ENCODE measurements around the gene IPO13.

IPO13 gene

GRCh38 chr1:43995984-43996732 is 49.4 kb downstream of the IPO13 start:
- Mint-ChIP-seq H3K4me1 (peaks cover 23% of the 10 kb centered on the region), H3K27ac (peak overlapping the region in 1 of 2 donors; percentile 7), H3K27me3 (no peaks in the 10 kb centered on the region), H3K4me3 (no peak overlapping the region), H3K9me3 (no peaks in the 10 kb centered on the region)
- DNase-seq (no peak), ATAC-seq (no peak)

- H3K4me1 Mint-ChIP-seq, result peaks cover 17% of the 10 kb centered on the region
- no peaks in the 10 kb centered on the region for H3K9me3 Mint-ChIP-seq
- DNase-seq (no peak), ATAC-seq (no peak)
- H3K27ac Mint-ChIP-seq, result no peak overlapping the region
- no peak overlapping the region for H3K4me3 Mint-ChIP-seq
- H3K27me3 Mint-ChIP-seq, result no peaks in the 10 kb centered on the region
Observed at GRCh38 chr1:43996733-43997115, 50.0 kb downstream of the IPO13 start.

GRCh38 chr1:43997295-43997999 is 50.7 kb downstream of the IPO13 start:
- DNase-seq (no peak), ATAC-seq (no peak)
- Mint-ChIP-seq H3K27ac (no peak overlapping the region), H3K4me1 (peaks cover 10% of the 10 kb centered on the region), H3K27me3 (no peaks in the 10 kb centered on the region), H3K4me3 (no peak overlapping the region), H3K9me3 (no peaks in the 10 kb centered on the region)

GRCh38 chr1:43998000-43998378 is 51.2 kb downstream of the IPO13 start:
- no peak overlapping the region for H3K27ac Mint-ChIP-seq
- DNase-seq (no peak), ATAC-seq (no peak)
- H3K4me1 Mint-ChIP-seq, result peaks cover 7% of the 10 kb centered on the region
- H3K9me3 Mint-ChIP-seq, result no peaks in the 10 kb centered on the region
- no peaks in the 10 kb centered on the region for H3K27me3 Mint-ChIP-seq
- H3K4me3 Mint-ChIP-seq, result no peak overlapping the region

- no peak for ATAC-seq
- H3K27ac Mint-ChIP-seq, result peak overlapping the region in 1 of 2 donors; percentile 27
- peaks cover 5% of the 10 kb centered on the region for H3K4me1 Mint-ChIP-seq
- H3K27me3 Mint-ChIP-seq, result no peaks in the 10 kb centered on the region
- no peaks in the 10 kb centered on the region for H3K9me3 Mint-ChIP-seq
- DNase-seq, result no peak
- no peak overlapping the region for H3K4me3 Mint-ChIP-seq
Observed at GRCh38 chr1:43999455-43999854, 52.7 kb downstream of the IPO13 start.

GRCh38 chr1:44000122-44000665 is 53.4 kb downstream of the IPO13 start:
- DNase-seq (no peak), ATAC-seq (no peak)
- Mint-ChIP-seq H3K27me3 (no peaks in the 10 kb centered on the region), H3K4me1 (no peaks in the 10 kb centered on the region), H3K27ac (peak overlapping the region in 1 of 2 donors; percentile 76), H3K9me3 (no peaks in the 10 kb centered on the region), H3K4me3 (no peak overlapping the region)

GRCh38 chr1:44002165-44002564 is 55.4 kb downstream of the IPO13 start:
- H3K9me3 Mint-ChIP-seq, result no peaks in the 10 kb centered on the region
- no peaks in the 10 kb centered on the region for H3K27me3 Mint-ChIP-seq
- H3K4me3 Mint-ChIP-seq, result no peak overlapping the region
- DNase-seq (no peak), ATAC-seq (no peak)
- H3K4me1 Mint-ChIP-seq, result peaks cover 4% of the 10 kb centered on the region
- H3K27ac Mint-ChIP-seq, result no peak overlapping the region

GRCh38 chr1:44002606-44003157 is 55.9 kb downstream of the IPO13 start:
- Mint-ChIP-seq H3K27me3 (no peaks in the 10 kb centered on the region), H3K4me3 (no peak overlapping the region), H3K27ac (no peak overlapping the region), H3K9me3 (no peaks in the 10 kb centered on the region), H3K4me1 (peaks cover 6% of the 10 kb centered on the region)
- DNase-seq (no peak), ATAC-seq (no peak)

- ATAC-seq (no peak), DNase-seq (no peak)
- H3K27ac Mint-ChIP-seq, result no peak overlapping the region
- H3K4me3 Mint-ChIP-seq, result no peak overlapping the region
- H3K27me3 Mint-ChIP-seq, result no peaks in the 10 kb centered on the region
- no peaks in the 10 kb centered on the region for H3K9me3 Mint-ChIP-seq
- H3K4me1 Mint-ChIP-seq, result peaks cover 17% of the 10 kb centered on the region
Observed at GRCh38 chr1:44008259-44008658, 61.5 kb downstream of the IPO13 start.

- ATAC-seq (no peak), DNase-seq (no peak)
- no peaks in the 10 kb centered on the region for H3K9me3 Mint-ChIP-seq
- H3K4me1 Mint-ChIP-seq, result peaks cover 31% of the 10 kb centered on the region
- no peak overlapping the region for H3K4me3 Mint-ChIP-seq
- H3K27me3 Mint-ChIP-seq, result no peaks in the 10 kb centered on the region
- H3K27ac Mint-ChIP-seq, result peak overlapping the region in 1 of 2 donors; percentile 73
Observed at GRCh38 chr1:44010935-44011471, 64.3 kb downstream of the IPO13 start.

GRCh38 chr1:44012404-44012803 is 65.7 kb downstream of the IPO13 start:
- no peak for DNase-seq
- Mint-ChIP-seq H3K9me3 (no peaks in the 10 kb centered on the region), H3K27ac (no peak overlapping the region), H3K27me3 (no peaks in the 10 kb centered on the region), H3K4me1 (peaks cover 25% of the 10 kb centered on the region), H3K4me3 (no peak overlapping the region)
- ATAC-seq, result no peak

- no peak for DNase-seq
- peak; percentile 21 for ATAC-seq
- Mint-ChIP-seq H3K4me3 (no peak overlapping the region), H3K27me3 (no peaks in the 10 kb centered on the region), H3K4me1 (peaks cover 25% of the 10 kb centered on the region), H3K27ac (no peak overlapping the region), H3K9me3 (no peaks in the 10 kb centered on the region)
Observed at GRCh38 chr1:44012941-44013609, 66.3 kb downstream of the IPO13 start.

GRCh38 chr1:44013949-44014348 is 67.2 kb downstream of the IPO13 start:
- Mint-ChIP-seq H3K9me3 (no peaks in the 10 kb centered on the region), H3K27ac (no peak overlapping the region)

GRCh38 chr1:44014365-44015104 is 67.8 kb downstream of the IPO13 start:
- no peaks in the 10 kb centered on the region for H3K27me3 Mint-ChIP-seq
- no peak overlapping the region for H3K4me3 Mint-ChIP-seq
- ATAC-seq (no peak), DNase-seq (no peak)
- H3K27ac Mint-ChIP-seq, result peak overlapping the region in 1 of 2 donors; percentile 43
- H3K9me3 Mint-ChIP-seq, result no peaks in the 10 kb centered on the region
- H3K4me1 Mint-ChIP-seq, result peaks cover 25% of the 10 kb centered on the region

More at GRCh38 chr1:44013949-44014348, 67.2 kb downstream of the IPO13 start:
- Mint-ChIP-seq H3K27me3 (no peaks in the 10 kb centered on the region), H3K4me1 (peaks cover 25% of the 10 kb centered on the region), H3K4me3 (no peak overlapping the region)
- ATAC-seq (no peak), DNase-seq (no peak)

GRCh38 chr1:44015206-44015605 is 68.5 kb downstream of the IPO13 start:
- H3K27ac Mint-ChIP-seq, result no peak overlapping the region

More at GRCh38 chr1:44015206-44015605, 68.5 kb downstream of the IPO13 start:
- DNase-seq (no peak), ATAC-seq (no peak)
- Mint-ChIP-seq H3K4me1 (peaks cover 25% of the 10 kb centered on the region), H3K4me3 (no peak overlapping the region), H3K27me3 (no peaks in the 10 kb centered on the region), H3K9me3 (no peaks in the 10 kb centered on the region)
